CD14-positive monocyte (primary cell): ENCODE data around the gene STARD4. TPM values are rescaled to one million over a fixed set of nuclear protein-coding genes. Genes with fewer than 3 reads are reported as not detected.

Experiments used
- DNase-seq, 3 donors: peaks; one replicate each; pipeline ENCODE4 v3.0.0-alpha.2; 2011 to 2022
- H2AFZ ChIP-seq: 2 replicates; pipeline ENCODE4 v1.6.0; 2012; ENCODE audit warnings: mild to moderate bottlenecking, low read depth, low read length, inconsistent platforms; ENCODE audit not compliant: insufficient read depth, poor library complexity, severe bottlenecking
- H3K27ac ChIP-seq, 2 donors: 1 replicate in 1 of 2; 2 replicates in 1 of 2; pipeline ENCODE4 v1.5.1; 2012 to 2013; ENCODE audit warnings: low read length in 2 of 2, control low read depth in 1 of 2, inconsistent platforms in 1 of 2, low read depth in 1 of 2, mild to moderate bottlenecking in 1 of 2
- H3K27me3 ChIP-seq, 2 donors: one replicate each; pipeline versions ENCODE4 v1.6.0 to v1.6.1; 2011 to 2013; ENCODE audit warnings: low read length in 2 of 2; ENCODE audit not compliant: control insufficient read depth in 2 of 2, insufficient read depth in 2 of 2
- H3K36me3 ChIP-seq, 2 donors: replicated peaks in 1 of 2; 1 replicate in 1 of 2; 2 replicates in 1 of 2; pipeline versions ENCODE4 v1.5.1 to v1.6.1; 2012 to 2013; ENCODE audit warnings: low read length in 2 of 2, control low read depth in 1 of 2, inconsistent platforms in 1 of 2, mild to moderate bottlenecking in 1 of 2; ENCODE audit not compliant: insufficient read depth in 2 of 2, control insufficient read depth in 1 of 2
- H3K4me1 ChIP-seq, 2 donors: 1 replicate in 1 of 2; 2 replicates in 1 of 2; pipeline versions ENCODE4 v1.5.1 to v1.6.1; 2012 to 2013; ENCODE audit warnings: low read length in 2 of 2, control low read depth in 1 of 2, inconsistent platforms in 1 of 2, mild to moderate bottlenecking in 1 of 2, moderate library complexity in 1 of 2; ENCODE audit not compliant: insufficient read depth in 2 of 2, control insufficient read depth in 1 of 2
- H3K4me2 ChIP-seq: replicated peaks from 2 replicates; pipeline ENCODE3; 2012; ENCODE audit warnings: low read length, moderate library complexity, mild to moderate bottlenecking; ENCODE audit not compliant: poor library complexity, severe bottlenecking; ENCODE audit errors: extremely low read depth
- H3K4me3 ChIP-seq, 3 experiments: fragments of 200-600 bp in 1 of 3; sonication (generic) in 1 of 3; replicated peaks in 1 of 3; 1 replicate in 2 of 3; 2 replicates in 1 of 3; pipeline ENCODE4 v1.5.1; 2011 to 2013; ENCODE audit warnings: low read length in 3 of 3, mild to moderate bottlenecking in 3 of 3, control low read depth in 2 of 3, low read depth in 2 of 3, inconsistent platforms in 1 of 3, moderate library complexity in 1 of 3
- H3K79me2 ChIP-seq: 2 replicates; pipeline ENCODE4 v1.6.0; 2012; ENCODE audit warnings: mild to moderate bottlenecking, control low read depth, inconsistent platforms, low read length, moderate library complexity; ENCODE audit not compliant: insufficient read depth
- H3K9ac ChIP-seq: 2 replicates; pipeline ENCODE4 v1.6.0; 2017; ENCODE audit warnings: low read length, mild to moderate bottlenecking; ENCODE audit not compliant: insufficient read depth, poor library complexity, severe bottlenecking
- H3K9me3 ChIP-seq, 2 donors: replicated peaks in 1 of 2; 1 replicate in 1 of 2; 2 replicates in 1 of 2; pipeline versions ENCODE4 v1.5.1 to v1.6.1; 2012 to 2013; ENCODE audit warnings: low read length in 2 of 2, control low read depth in 1 of 2; ENCODE audit not compliant: control insufficient read depth in 1 of 2, insufficient read depth in 1 of 2
- H4K20me1 ChIP-seq: 2 replicates; pipeline ENCODE4 v1.6.0; 2012; ENCODE audit warnings: mild to moderate bottlenecking, low read length, control low read depth, moderate library complexity; ENCODE audit not compliant: insufficient read depth
- H3K27ac Mint-ChIP-seq, 7 donors: one replicate each; pipeline ENCODE4 v1.8.0; 2020; ENCODE audit warnings: mild to moderate bottlenecking in 7 of 7, mixed read lengths in 7 of 7, moderate library complexity in 6 of 7, inconsistent platforms in 2 of 7
- H3K27me3 Mint-ChIP-seq, 3 donors: one replicate each; pipeline ENCODE4 v1.8.0; 2021 to 2022; ENCODE audit warnings: low read depth in 3 of 3, mild to moderate bottlenecking in 3 of 3, mixed read lengths in 3 of 3, moderate library complexity in 3 of 3, inconsistent platforms in 1 of 3
- H3K36me3 Mint-ChIP-seq, 2 donors: one replicate each; pipeline ENCODE4 v1.8.0; 2020; ENCODE audit warnings: mixed read lengths in 2 of 2, inconsistent platforms in 1 of 2, mild to moderate bottlenecking in 1 of 2
- H3K4me1 Mint-ChIP-seq: one replicate; pipeline ENCODE4 v1.8.0; 2020; ENCODE audit warnings: mild to moderate bottlenecking, mixed read lengths
- H3K4me3 Mint-ChIP-seq, 2 donors: one replicate each; pipeline ENCODE4 v1.8.0; 2020; ENCODE audit warnings: mild to moderate bottlenecking in 2 of 2, mixed read lengths in 2 of 2, moderate library complexity in 1 of 2
- H3K9me3 Mint-ChIP-seq, 7 donors: one replicate each; pipeline ENCODE4 v1.8.0; 2020 to 2022; ENCODE audit warnings: mixed read lengths in 7 of 7, mild to moderate bottlenecking in 6 of 7, moderate library complexity in 6 of 7, inconsistent platforms in 2 of 7
- CTCF ChIP-seq: fragments of 200-600 bp; IDR thresholded peaks from one replicate; pipeline ENCODE4 v1.8.0; 2022; ENCODE audit warnings: antibody characterized with exemption, mild to moderate bottlenecking
- WGBS: methylation state at CpG from one replicate; pipeline ENCODE4 v1.1.5; 2013; ENCODE audit warnings: missing lambda C conversion rate; ENCODE audit not compliant: insufficient coverage; 5-methylcytosine and 5-hydroxymethylcytosine counted together
- intact Hi-C, 2 donors: fragments of 100-400 bp; cut with micrococcal nuclease; formaldehyde crosslinking; loops; one replicate each; pipeline versions ENCODE4 v1.15.0 to v1.15.1; 2023
- polyA plus RNA-seq, 3 donors: library from polyadenylated mRNA; depleted of rRNA in 1 of 3; unstranded in 2 of 3; stranded (reverse) in 1 of 3; fragments of 300-500 nt in 2 of 3; fragments of >200 nt in 1 of 3; fragmentation: Illumina TruSeq in 2 of 3; gene quantifications; 1 replicate in 2 of 3; 2 replicates in 1 of 3; pipeline ENCODE4 v1.2.3, GENCODE V29; 2012 to 2021

The STARD4 gene
- polyA plus RNA-seq, 3 donors: 6.4 to 7.7 (median 6.7) TPM

DNA sequence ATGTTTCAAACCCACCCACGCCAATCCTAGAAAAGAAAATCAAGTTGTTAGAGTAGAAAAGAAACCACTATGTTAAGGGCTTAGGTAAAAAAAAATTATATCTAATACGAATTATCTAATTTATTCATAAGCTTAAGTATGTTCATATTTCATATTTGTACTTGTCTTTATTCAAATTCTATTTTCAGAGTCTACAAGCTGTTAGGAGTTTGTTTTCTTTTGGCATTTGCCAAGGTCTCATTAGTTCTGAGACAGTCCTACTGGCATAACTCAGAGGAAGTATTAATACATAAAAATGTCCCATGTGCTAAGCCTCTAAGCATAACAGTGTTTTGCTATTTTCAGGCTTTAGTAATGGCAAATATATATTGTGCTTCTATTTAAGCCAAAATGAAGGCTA, 57.6 kb downstream of the STARD4 start:
- peaks cover 0 to 2% of the 10 kb centered on the region in 2 donors for H3K27me3 ChIP-seq
- Mint-ChIP-seq H3K4me3 (no peak overlapping the region), H3K4me1 (no peaks in the 10 kb centered on the region), H3K27ac (no peak overlapping the region), H3K27me3 (peaks cover 0 to 9% (median 2%) of the 10 kb centered on the region in 3 donors), H3K9me3 (peaks cover 0 to 3% (median 0%) of the 10 kb centered on the region in 7 donors), H3K36me3 (no peaks in the 10 kb centered on the region)
- intact Hi-C loops: no loop called here
- H3K4me3 ChIP-seq: no peak overlapping the region
- no peak overlapping the region for H3K9ac ChIP-seq
- H2AFZ ChIP-seq: no peak overlapping the region
- TF ChIP-seq CTCF: no peak
- no peaks in the 10 kb centered on the region for H3K9me3 ChIP-seq
- H3K27ac ChIP-seq: no peak overlapping the region
- H4K20me1 ChIP-seq: no peaks in the 10 kb centered on the region
- DNase-seq: no peak
- H3K36me3 ChIP-seq: no peaks in the 10 kb centered on the region
- H3K4me1 ChIP-seq: no peaks in the 10 kb centered on the region
- H3K4me2 ChIP-seq: no peak overlapping the region
- WGBS: no CpG with 5 or more reads among the region's 2 CpGs
- no peaks in the 10 kb centered on the region for H3K79me2 ChIP-seq

DNA sequence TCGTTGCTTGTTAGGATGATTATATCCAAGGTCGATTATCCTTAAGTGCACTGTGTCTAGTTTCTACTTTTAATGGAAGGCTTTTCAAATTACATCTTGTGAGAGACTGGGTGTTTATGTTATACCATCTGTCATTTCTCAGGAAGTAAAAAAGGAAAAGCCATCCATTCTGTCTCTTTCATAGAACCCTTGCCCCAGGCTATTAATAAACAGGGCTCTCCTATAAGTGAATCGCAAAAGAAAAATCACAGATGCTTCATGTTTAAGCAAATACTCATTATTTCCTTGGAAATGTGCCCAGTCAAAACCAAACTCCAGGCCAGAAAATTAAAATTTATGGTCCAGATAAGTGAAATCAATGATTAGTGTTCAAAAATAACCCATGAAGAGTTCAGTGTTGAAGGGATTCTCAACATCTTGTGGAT, 58.1 kb downstream of the STARD4 start:
- Histone ChIP-seq H3K27ac (no peak overlapping the region), H3K36me3 (no peaks in the 10 kb centered on the region), H3K4me2 (no peak overlapping the region), H3K9me3 (no peaks in the 10 kb centered on the region), H3K4me3 (no peak overlapping the region), H2AFZ (no peak overlapping the region), H3K4me1 (no peaks in the 10 kb centered on the region), H3K9ac (no peak overlapping the region), H4K20me1 (no peaks in the 10 kb centered on the region), H3K27me3 (peaks cover 0 to 2% of the 10 kb centered on the region in 2 donors), H3K79me2 (no peaks in the 10 kb centered on the region)
- intact Hi-C loops: no loop called here
- Mint-ChIP-seq H3K9me3 (peaks cover 0 to 3% (median 0%) of the 10 kb centered on the region in 7 donors), H3K27me3 (peaks cover 0 to 9% (median 2%) of the 10 kb centered on the region in 3 donors), H3K4me3 (no peak overlapping the region), H3K27ac (no peak overlapping the region), H3K36me3 (no peaks in the 10 kb centered on the region), H3K4me1 (no peaks in the 10 kb centered on the region)
- DNase-seq: no peak
- no CpG with 5 or more reads among the region's 3 CpGs for WGBS
- no peak for TF ChIP-seq CTCF
